Mesendoderm (in vitro differentiated cells): Measurements from ENCODE around the gene IFITM10.

Experiments used
- DNase-seq: peaks from one replicate; pipeline ENCODE4 v3.0.0; 2013
- H2AK5ac ChIP-seq: 2 replicates; pipeline ENCODE4 v1.6.1; 2013; ENCODE audit warnings: low read length, inconsistent platforms
- H2BK120ac ChIP-seq: 2 replicates; pipeline ENCODE4 v1.6.1; 2013; ENCODE audit warnings: low read depth, mild to moderate bottlenecking, low read length, moderate library complexity, mixed read lengths
- H2BK15ac ChIP-seq: replicated peaks from 2 replicates; pipeline ENCODE4 v1.6.1; 2013; ENCODE audit warnings: low read depth, mild to moderate bottlenecking, moderate library complexity
- H2BK5ac ChIP-seq: 2 replicates; pipeline ENCODE4 v1.6.1; 2013; ENCODE audit warnings: low read length, inconsistent platforms
- H3K18ac ChIP-seq: 2 replicates; pipeline ENCODE4 v1.6.1; 2013; ENCODE audit warnings: mild to moderate bottlenecking, low read length, mixed read lengths
- H3K23ac ChIP-seq: one replicate; pipeline ENCODE4 v1.6.1; 2013; ENCODE audit warnings: low read length
- H3K27ac ChIP-seq: 2 replicates; pipeline ENCODE4 v1.5.1; 2013; ENCODE audit warnings: low read depth, mild to moderate bottlenecking, inconsistent platforms, low read length, moderate library complexity
- H3K27me3 ChIP-seq: 2 replicates; pipeline ENCODE4 v1.6.1; 2013; ENCODE audit warnings: low read length, control low read depth, mild to moderate bottlenecking, inconsistent platforms; ENCODE audit not compliant: insufficient read depth, poor library complexity
- H3K36me3 ChIP-seq: 2 replicates; pipeline ENCODE4 v1.6.1; 2013; ENCODE audit warnings: low read length, inconsistent platforms; ENCODE audit not compliant: control insufficient read depth, insufficient read depth
- H3K4ac ChIP-seq: one replicate; pipeline ENCODE4 v1.6.1; 2013; ENCODE audit warnings: low read depth, mild to moderate bottlenecking, low read length, moderate library complexity
- H3K4me1 ChIP-seq: 2 replicates; pipeline ENCODE4 v1.6.1; 2013; ENCODE audit warnings: low read depth, low read length, inconsistent platforms; ENCODE audit not compliant: control insufficient read depth
- H3K4me2 ChIP-seq: 2 replicates; pipeline ENCODE4 v1.6.1; 2013; ENCODE audit warnings: low read length
- H3K4me3 ChIP-seq: 2 replicates; pipeline ENCODE4 v1.5.1; 2013; ENCODE audit warnings: mild to moderate bottlenecking, low read length
- H3K56ac ChIP-seq: one replicate; pipeline ENCODE4 v1.6.1; 2013; ENCODE audit warnings: low read length
- H3K79me1 ChIP-seq: 2 replicates; pipeline ENCODE4 v1.6.1; 2013; ENCODE audit warnings: low read length, inconsistent platforms
- H3K79me2 ChIP-seq: 2 replicates; pipeline ENCODE4 v1.6.1; 2013; ENCODE audit warnings: mild to moderate bottlenecking, low read length; ENCODE audit not compliant: control insufficient read depth, insufficient read depth
- H3K9ac ChIP-seq: 2 replicates; pipeline ENCODE4 v1.6.1; 2013; ENCODE audit warnings: low read length, inconsistent platforms
- H4K5ac ChIP-seq: one replicate; pipeline ENCODE4 v1.6.1; 2013; ENCODE audit warnings: low read length
- H4K8ac ChIP-seq: one replicate; pipeline ENCODE4 v1.6.1; 2013; ENCODE audit warnings: low read depth, mild to moderate bottlenecking, control low read depth, low read length, moderate library complexity
- WGBS: extraction: QIAGEN DNeasy Blood & Tissue Kit; methylation state at CpG from one replicate; pipeline ENCODE4 v1.1.7; 2013; ENCODE audit warnings: low lambda C conversion rate, missing lambda C conversion rate; ENCODE audit not compliant: insufficient coverage; ENCODE audit errors: extremely low coverage; 5-methylcytosine and 5-hydroxymethylcytosine counted together

Gene IFITM10

DNA sequence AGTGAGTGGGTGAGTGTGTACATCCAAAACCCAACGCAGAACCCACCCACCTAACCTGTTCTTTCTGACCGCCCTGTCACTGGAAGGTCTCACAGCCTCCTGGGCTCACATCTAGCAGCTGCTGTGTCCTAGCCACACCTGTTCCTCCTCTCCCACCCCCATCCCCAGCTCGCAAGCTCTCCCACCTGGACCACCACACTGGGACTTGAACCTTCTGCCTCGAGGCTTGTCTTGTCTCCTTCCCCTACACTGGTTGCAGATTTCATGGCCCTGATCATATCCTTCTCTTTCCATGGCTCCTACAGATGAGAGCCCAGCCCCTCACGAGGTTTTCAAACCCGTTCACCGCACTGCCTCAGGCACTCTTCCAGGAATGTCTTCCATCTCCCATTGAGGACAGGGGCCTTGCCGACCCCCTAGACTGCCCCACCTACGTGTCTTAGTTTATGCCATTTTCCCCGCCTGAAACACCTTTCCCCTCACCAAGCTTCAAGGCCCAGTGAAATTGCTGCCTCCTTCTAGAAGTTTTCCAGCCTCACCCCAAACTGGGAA lies 6.7 kb downstream of the IFITM10 start:
- Histone ChIP-seq H3K79me2 (no peaks in the 10 kb centered on the region), H3K4me2 (no peak overlapping the region), H3K27me3 (peaks cover 6% of the 10 kb centered on the region), H3K4me1 (no peaks in the 10 kb centered on the region), H4K8ac (no peak overlapping the region), H2BK15ac (no peak overlapping the region), H3K36me3 (no peaks in the 10 kb centered on the region), H2BK5ac (no peak overlapping the region), H3K23ac (no peak overlapping the region), H2BK120ac (no peak overlapping the region), H3K18ac (no peak overlapping the region), H2AK5ac (no peak overlapping the region), H3K9ac (no peak overlapping the region), H3K27ac (no peak overlapping the region), H3K56ac (no peak overlapping the region), H3K4me3 (no peak overlapping the region), H3K79me1 (no peaks in the 10 kb centered on the region), H3K4ac (no peak overlapping the region), H4K5ac (no peak overlapping the region)
- no CpG with 5 or more reads among the region's 10 CpGs for WGBS
- DNase-seq: no peak

DNA sequence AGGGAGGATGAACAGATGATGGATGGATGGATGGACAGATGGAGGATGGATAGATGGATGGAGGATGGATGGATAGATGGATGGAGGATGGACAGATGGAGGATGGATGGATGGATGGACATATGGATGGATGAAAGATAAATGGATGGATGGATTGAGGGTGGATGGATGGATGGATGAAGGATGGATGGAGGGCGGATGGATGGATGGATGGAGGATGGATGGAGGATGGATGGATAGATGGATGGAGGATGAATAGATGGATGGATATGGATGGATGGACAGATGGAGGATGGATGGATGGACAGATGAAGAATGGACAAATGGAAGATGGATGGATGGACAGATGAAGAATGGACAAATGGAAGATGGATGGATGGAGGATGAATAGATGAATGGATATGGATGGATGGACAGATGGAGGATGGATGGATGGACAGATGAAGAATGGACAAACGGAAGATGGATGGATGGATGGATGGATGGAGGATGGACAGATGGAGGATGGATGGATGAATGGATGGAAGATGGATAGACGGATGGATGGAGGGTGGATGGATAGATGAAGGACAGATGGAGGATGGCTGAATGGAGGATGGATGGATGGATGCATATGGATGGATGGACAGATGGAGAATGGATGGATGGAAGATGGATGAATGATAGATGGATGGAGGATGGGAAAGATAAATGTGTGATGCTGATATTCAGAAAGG lies 7.4 kb downstream of the IFITM10 start:
- Histone ChIP-seq H2BK15ac (no peak overlapping the region), H3K4me3 (no peak overlapping the region), H3K27ac (no peak overlapping the region), H3K18ac (no peak overlapping the region), H3K56ac (no peak overlapping the region), H3K9ac (no peak overlapping the region), H2BK120ac (no peak overlapping the region), H4K8ac (no peak overlapping the region), H3K27me3 (no peaks in the 10 kb centered on the region), H3K79me2 (no peaks in the 10 kb centered on the region), H4K5ac (no peak overlapping the region), H2BK5ac (no peak overlapping the region), H3K4me2 (no peak overlapping the region), H3K36me3 (no peaks in the 10 kb centered on the region), H3K4ac (no peak overlapping the region), H3K79me1 (no peaks in the 10 kb centered on the region), H3K4me1 (no peaks in the 10 kb centered on the region), H2AK5ac (no peak overlapping the region), H3K23ac (no peak overlapping the region)
- 100% methylated on average over 2 of the region's 3 CpGs for WGBS
- no peak for DNase-seq

DNA sequence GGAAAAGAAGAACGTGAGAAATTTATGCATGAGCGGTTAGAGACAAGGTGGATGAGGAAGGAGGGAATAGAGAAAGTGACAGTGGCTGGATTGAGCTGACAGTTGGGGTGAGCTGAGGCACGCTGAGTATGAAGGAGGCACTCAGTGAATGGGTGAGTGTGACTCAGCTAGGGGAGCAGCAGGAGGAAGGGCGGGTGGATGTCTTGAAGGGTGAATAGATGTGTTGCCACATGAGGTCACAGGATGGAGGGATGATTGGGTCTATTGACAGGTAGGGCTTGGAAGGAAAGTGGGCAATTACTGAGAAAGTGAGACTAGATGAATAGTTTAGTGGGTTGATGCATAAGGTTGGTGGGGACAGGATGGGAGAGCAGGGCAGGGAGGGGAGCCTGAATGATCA lies 8.0 kb downstream of the IFITM10 start:
- H3K27me3 ChIP-seq: no peaks in the 10 kb centered on the region
- H4K8ac ChIP-seq: no peak overlapping the region
- no peak overlapping the region for H2AK5ac ChIP-seq
- H3K4me3 ChIP-seq: no peak overlapping the region
- no peak overlapping the region for H3K4ac ChIP-seq
- H3K79me1 ChIP-seq: no peaks in the 10 kb centered on the region
- no peak overlapping the region for H2BK120ac ChIP-seq
- no peak for DNase-seq
- H2BK15ac ChIP-seq: no peak overlapping the region
- H3K27ac ChIP-seq: no peak overlapping the region
- no peaks in the 10 kb centered on the region for H3K36me3 ChIP-seq
- H3K4me1 ChIP-seq: no peaks in the 10 kb centered on the region
- H4K5ac ChIP-seq: no peak overlapping the region
- H3K23ac ChIP-seq: no peak overlapping the region
- H2BK5ac ChIP-seq: no peak overlapping the region
- 100% methylated on average over 2 of the region's 4 CpGs for WGBS
- H3K79me2 ChIP-seq: no peaks in the 10 kb centered on the region
- H3K18ac ChIP-seq: no peak overlapping the region
- no peak overlapping the region for H3K56ac ChIP-seq
- no peak overlapping the region for H3K4me2 ChIP-seq
- no peak overlapping the region for H3K9ac ChIP-seq

DNA sequence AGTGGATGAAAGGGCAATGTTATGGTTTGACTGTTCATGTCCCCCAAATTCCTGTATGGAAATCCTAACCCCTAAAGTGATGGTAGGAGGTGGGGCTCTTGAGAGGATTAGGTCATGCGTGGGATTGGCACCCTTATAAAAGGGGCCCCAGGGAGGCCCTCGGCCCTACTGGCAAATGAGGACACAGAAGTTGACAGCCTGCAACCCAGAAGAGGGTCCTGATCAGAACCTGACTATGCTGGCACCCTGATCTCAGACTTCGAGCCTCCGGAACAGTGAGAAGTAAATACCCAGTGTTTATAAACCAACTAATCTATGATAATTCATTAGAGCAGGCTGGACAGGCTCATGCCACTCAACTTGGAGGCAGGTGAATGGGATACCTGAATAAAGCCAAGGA lies 8.7 kb downstream of the IFITM10 start:
- no peaks in the 10 kb centered on the region for H3K36me3 ChIP-seq

DNA sequence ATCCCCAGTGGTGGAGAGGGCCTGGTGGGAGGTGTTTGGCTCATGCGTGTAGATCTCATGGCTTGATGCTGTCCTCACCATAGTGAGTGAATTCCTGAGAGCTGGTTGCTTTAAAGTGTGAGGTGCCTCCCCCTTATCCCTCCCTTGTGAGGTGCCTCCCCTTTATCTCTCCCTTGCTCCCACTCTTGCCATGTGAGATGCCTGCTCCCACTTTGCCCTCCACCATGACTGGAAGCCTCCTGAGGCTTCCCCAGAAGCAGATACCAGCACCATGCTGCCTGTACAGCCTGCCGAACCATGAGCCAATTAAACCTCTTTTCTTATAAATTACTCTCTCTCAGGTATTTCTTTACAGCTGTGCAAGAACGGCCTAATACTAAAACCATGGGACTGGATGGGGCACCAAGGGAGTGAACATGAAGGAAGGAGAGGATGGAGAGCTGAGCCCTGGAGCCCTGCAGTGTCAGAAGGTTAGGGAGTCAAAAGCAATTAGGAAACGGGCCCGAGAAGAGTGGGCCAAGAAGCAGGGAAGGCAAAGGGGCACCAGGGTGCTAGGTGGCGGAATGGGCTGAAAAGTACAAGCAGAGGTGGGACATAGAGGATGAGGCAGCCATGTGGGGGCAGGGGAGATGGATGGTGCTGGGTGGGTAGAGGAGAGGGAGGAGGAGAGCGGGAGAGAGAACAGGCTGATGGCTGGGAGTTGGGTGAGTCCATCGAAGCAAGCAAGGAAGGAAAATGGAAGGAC lies 9.4 kb downstream of the IFITM10 start:
- no peak for DNase-seq
- Histone ChIP-seq H4K8ac (no peak overlapping the region), H2AK5ac (no peak overlapping the region), H3K18ac (no peak overlapping the region), H2BK15ac (no peak overlapping the region), H3K4me2 (no peak overlapping the region), H3K27me3 (no peaks in the 10 kb centered on the region), H3K56ac (no peak overlapping the region), H3K36me3 (no peaks in the 10 kb centered on the region), H3K79me1 (no peaks in the 10 kb centered on the region), H2BK5ac (no peak overlapping the region), H3K4ac (no peak overlapping the region), H3K23ac (no peak overlapping the region), H3K4me1 (no peaks in the 10 kb centered on the region), H3K79me2 (no peaks in the 10 kb centered on the region), H2BK120ac (no peak overlapping the region), H3K27ac (no peak overlapping the region), H3K9ac (no peak overlapping the region), H4K5ac (no peak overlapping the region), H3K4me3 (no peak overlapping the region)
- WGBS: no CpG with 5 or more reads among the region's 8 CpGs

More for the DNA sequence above, 8.7 kb downstream of the IFITM10 start:
- Histone ChIP-seq H3K56ac (no peak overlapping the region), H2BK120ac (no peak overlapping the region), H4K8ac (no peak overlapping the region), H3K27me3 (no peaks in the 10 kb centered on the region), H3K4ac (no peak overlapping the region), H3K79me1 (no peaks in the 10 kb centered on the region), H2BK15ac (no peak overlapping the region), H3K4me3 (no peak overlapping the region), H3K18ac (no peak overlapping the region), H4K5ac (no peak overlapping the region), H3K79me2 (no peaks in the 10 kb centered on the region), H3K4me2 (no peak overlapping the region), H3K4me1 (no peaks in the 10 kb centered on the region), H2AK5ac (no peak overlapping the region), H3K23ac (no peak overlapping the region), H3K9ac (no peak overlapping the region), H2BK5ac (no peak overlapping the region), H3K27ac (no peak overlapping the region)
- no peak for DNase-seq
- no CpG with 5 or more reads among the region's 4 CpGs for WGBS
